SK-N-SH (cell line): ENCODE results near the gene SV2B. TPM values are rescaled to one million over a fixed set of nuclear protein-coding genes. Genes with fewer than 3 reads are reported as not detected.
A peak's percentile ranks its signal among the peaks of the same experiment; 100 is the strongest.

Source experiments
- CTCF ChIA-PET: fragments of 300-600, 350-600 bp; formaldehyde crosslinking; extraction: SDS; loops from one replicate; lab custom pipeline; 2021; lab: Yijun Ruan, JAX
- POLR2A ChIA-PET: fragments of 350-600 bp; sonication (Branson Sonifier 250); formaldehyde crosslinking; extraction: SDS; loops from one replicate; lab custom pipeline; 2020; ENCODE audit warnings: antibody characterized with exemption, inconsistent platforms; lab: Yijun Ruan, JAX
- DNase-seq: peaks from one replicate; pipeline ENCODE4 v3.0.0; 2012
- H2AFZ ChIP-seq: fragments of 200-600 bp; sonication (generic); 2 replicates; pipeline ENCODE4 v1.8.1; 2016; ENCODE audit warnings: antibody characterized with exemption, mild to moderate bottlenecking, low read depth
- H3F3A ChIP-seq: fragments of 200-600 bp; sonication (generic); replicated peaks from 2 replicates; pipeline ENCODE3; 2016; ENCODE audit warnings: antibody characterized with exemption, mild to moderate bottlenecking; ENCODE audit not compliant: insufficient read depth
- H3K27ac ChIP-seq, 2 experiments: fragments of 200-500 bp in 1 of 2; fragments of 200-600 bp in 1 of 2; sonication (Bioruptor generic) in 1 of 2; sonication (generic), shearing (Covaris generic) in 1 of 2; 2 replicates each; pipeline versions ENCODE4 v1.5.1 to v1.6.1; 2014 to 2016; ENCODE audit warnings: low read depth in 2 of 2, inconsistent platforms in 1 of 2, low read length in 1 of 2, mild to moderate bottlenecking in 1 of 2, mixed read lengths in 1 of 2
- H3K27me3 ChIP-seq: fragments of 200-600 bp; sonication (generic), shearing (Covaris generic); 2 replicates; pipeline ENCODE4 v1.6.1; 2016; ENCODE audit warnings: mixed run types; ENCODE audit not compliant: insufficient read depth
- H3K36me3 ChIP-seq, 2 experiments: fragments of 200-500 bp in 1 of 2; fragments of 200-600 bp in 1 of 2; sonication (Bioruptor generic) in 1 of 2; sonication (generic) in 1 of 2; replicated peaks in 1 of 2; 2 replicates each; pipeline versions ENCODE3 to v1.5.1; 2014 to 2016; ENCODE audit warnings: low read length in 1 of 2, mild to moderate bottlenecking in 1 of 2; ENCODE audit not compliant: insufficient read depth in 2 of 2, control insufficient read depth in 1 of 2
- H3K4me1 ChIP-seq, 2 experiments: fragments of 200-500 bp in 1 of 2; fragments of 200-600 bp in 1 of 2; sonication (Bioruptor generic) in 1 of 2; sonication (generic), shearing (Covaris generic) in 1 of 2; 2 replicates each; pipeline versions ENCODE4 v1.5.1 to v1.6.1; 2014 to 2016; ENCODE audit warnings: low read depth in 1 of 2, low read length in 1 of 2, mixed run types in 1 of 2; ENCODE audit not compliant: insufficient read depth in 2 of 2, control insufficient read depth in 1 of 2
- H3K4me2 ChIP-seq: fragments of 200-600 bp; sonication (generic), shearing (Covaris generic); 2 replicates; pipeline ENCODE4 v1.6.1; 2017; ENCODE audit warnings: mixed run types
- H3K4me3 ChIP-seq, 2 experiments: fragments of 200-500 bp in 1 of 2; fragments of 200-600 bp in 1 of 2; sonication (Bioruptor generic) in 1 of 2; sonication (generic), shearing (Covaris generic) in 1 of 2; 2 replicates each; pipeline versions ENCODE4 v1.5.1 to v1.8.1; 2014 to 2016; ENCODE audit warnings: low read depth in 2 of 2, inconsistent platforms in 1 of 2, low read length in 1 of 2, mild to moderate bottlenecking in 1 of 2, mixed read lengths in 1 of 2, moderate library complexity in 1 of 2
- H3K79me2 ChIP-seq: fragments of 200-600 bp; sonication (generic); 2 replicates; pipeline ENCODE4 v1.8.1; 2017; ENCODE audit warnings: mild to moderate bottlenecking; ENCODE audit not compliant: insufficient read depth
- H3K9ac ChIP-seq: fragments of 200-600 bp; sonication (generic); 2 replicates; pipeline ENCODE4 v1.6.1; 2017; ENCODE audit warnings: mixed run types
- H3K9me2 ChIP-seq: fragments of 200-600 bp; sonication (generic); 2 replicates; pipeline ENCODE4 v1.6.1; 2017; ENCODE audit warnings: mixed run types
- H3K9me3 ChIP-seq: fragments of 200-600 bp; sonication (generic); 2 replicates; pipeline ENCODE4 v1.6.1; 2017; ENCODE audit warnings: mixed run types, mild to moderate bottlenecking, moderate library complexity
- H4K20me1 ChIP-seq: fragments of 200-600 bp; sonication (generic); 2 replicates; pipeline ENCODE4 v1.6.1; 2017; ENCODE audit warnings: mild to moderate bottlenecking, mixed run types; ENCODE audit not compliant: insufficient read depth
- CHD2 ChIP-seq: fragments of 150-350 bp; IDR thresholded peaks from 2 replicates; pipeline ENCODE4 v1.6.1; 2018; ENCODE audit warnings: low read length; ENCODE audit not compliant: partially characterized antibody
- ELF1 ChIP-seq: IDR thresholded peaks from 2 replicates; pipeline ENCODE4 v1.4.0; 2012
- EP300 ChIP-seq, 2 experiments: IDR thresholded peaks; 2 replicates each; pipeline versions ENCODE4 v1.4.0 to v1.6.1; 2012; ENCODE audit warnings: borderline replicate concordance in 1 of 2, low read depth in 1 of 2, low read length in 1 of 2
- FOXJ3 ChIP-seq: sonication (generic); formaldehyde crosslinking; IDR thresholded peaks from 2 replicates; pipeline ENCODE4 v1.5.1; 2020; ENCODE audit warnings: mild to moderate bottlenecking, missing genetic modification reagents
- GATA2 ChIP-seq: sonication (generic); formaldehyde crosslinking; IDR thresholded peaks from 2 replicates; pipeline ENCODE4 v1.5.0; 2020; ENCODE audit warnings: mild to moderate bottlenecking, missing genetic modification reagents
- MXI1 ChIP-seq: IDR thresholded peaks from 2 replicates; pipeline ENCODE4 v1.6.1; 2012; ENCODE audit warnings: mild to moderate bottlenecking, low read depth, low read length, improper control_type of control experiment
- RAD21 ChIP-seq: IDR thresholded peaks from 2 replicates; pipeline ENCODE4 v1.6.1; 2012; ENCODE audit warnings: mild to moderate bottlenecking, low read length
- RCOR1 ChIP-seq: fragments of 150-350 bp; IDR thresholded peaks from 2 replicates; pipeline ENCODE4 v1.6.1; 2017; ENCODE audit warnings: antibody characterized with exemption, low read length
- REST ChIP-seq: IDR thresholded peaks from 2 replicates; pipeline ENCODE4 v1.6.1; 2012; ENCODE audit warnings: mild to moderate bottlenecking, low read depth, low read length, moderate library complexity
- USF2 ChIP-seq: fragments of 150-350 bp; IDR thresholded peaks from 2 replicates; pipeline ENCODE4 v1.6.1; 2017; ENCODE audit warnings: antibody characterized with exemption, low read length, low read depth, borderline replicate concordance
- ZBTB33 ChIP-seq: IDR thresholded peaks from 2 replicates; pipeline ENCODE4 v1.4.0; 2012; ENCODE audit warnings: low read depth, borderline replicate concordance
- WGBS: methylation state at CpG from one replicate; pipeline ENCODE4 v1.1.6; 2017; ENCODE audit warnings: low lambda C conversion rate; 5-methylcytosine and 5-hydroxymethylcytosine counted together
- polyA plus RNA-seq, 3 experiments: library from polyadenylated mRNA; depleted of rRNA; stranded (reverse); fragments of >200 nt; gene quantifications; 2 replicates each; pipeline ENCODE4 v1.2.3, GENCODE V29; 2012

Gene SV2B
- polyA plus RNA-seq, 1 of the 3 experiments (the other 2 are of a cell fraction): not detected

- no peaks in the 10 kb centered on the region for H3K36me3 ChIP-seq
- H3K27me3 ChIP-seq: no peaks in the 10 kb centered on the region
- peak; percentile 29 for DNase-seq
- H3K9me3 ChIP-seq: no peaks in the 10 kb centered on the region
- TF ChIP-seq FOXJ3 (CRISPR knock-in tag): peak; percentile 62; the same call in 1 of the 2 replicates
- TF ChIP-seq MXI1: peak; percentile 66; the same call in 1 of the 2 replicates
- TF ChIP-seq ELF1: no peak
- peak; percentile 83 for TF ChIP-seq GATA2
- TF ChIP-seq USF2: no peak
- peak; percentile 9; the same call in 1 of the 2 replicates for TF ChIP-seq RAD21
- TF ChIP-seq RCOR1: peak; percentile 92
- peak in 1 of 2 experiments; percentile 93; a peak in 1 of 4 replicates for TF ChIP-seq EP300 (IDR thresholded peaks at IDR 0.05; ENCODE audit: borderline replicate concordance in 1 of 2, low read depth in 1 of 2, low read length in 1 of 2)
- WGBS: 6% methylated on average over 3 of the region's 3 CpGs
- no peak overlapping the region for H3K9ac ChIP-seq
- POLR2A ChIA-PET: no interaction called here
- no peak overlapping the region for H2AFZ ChIP-seq
- no peak overlapping the region for H3K4me2 ChIP-seq
- peak overlapping the region in 1 of 2 experiments; percentile 22; a peak in 1 of 4 replicates for H3K27ac ChIP-seq
- CTCF ChIA-PET: interaction anchor here (0.6 to 1.9 kb wide), 5 partner anchors 14 to 519 kb away, joined by 3 to 7 read pairs (median 4); no protein-coding TSS in a partner anchor
- H3F3A ChIP-seq: no peaks in the 10 kb centered on the region
- H3K79me2 ChIP-seq: no peaks in the 10 kb centered on the region
- no peaks in the 10 kb centered on the region for H3K9me2 ChIP-seq
- H3K4me3 ChIP-seq: no peak overlapping the region
- peaks cover 0 to 12% of the 10 kb centered on the region in 2 experiments; a peak in 2 of 4 replicates for H3K4me1 ChIP-seq
- H4K20me1 ChIP-seq: no peaks in the 10 kb centered on the region
Observed at GRCh38 chr15:91335702-91336101, 235.6 kb downstream of the SV2B start.

GRCh38 chr15:91336687-91337086 lies 236.6 kb downstream of the SV2B start:
- no peak overlapping the region for H3K27ac ChIP-seq
- H3K27me3 ChIP-seq: no peaks in the 10 kb centered on the region
- no peak overlapping the region for H3K4me2 ChIP-seq
- H3K4me1 ChIP-seq: peaks cover 0 to 10% of the 10 kb centered on the region in 2 experiments; a peak in 2 of 4 replicates
- no peak for TF ChIP-seq CHD2
- no peaks in the 10 kb centered on the region for H3K9me2 ChIP-seq
- H3K4me3 ChIP-seq: no peak overlapping the region
- H3K9me3 ChIP-seq: no peaks in the 10 kb centered on the region
- WGBS: 36% methylated on average over 3 of the region's 3 CpGs
- H3F3A ChIP-seq: no peaks in the 10 kb centered on the region
- DNase-seq: no peak
- no peaks in the 10 kb centered on the region for H3K79me2 ChIP-seq
- H4K20me1 ChIP-seq: no peaks in the 10 kb centered on the region
- H3K9ac ChIP-seq: no peak overlapping the region
- H3K36me3 ChIP-seq: no peaks in the 10 kb centered on the region
- POLR2A ChIA-PET: no interaction called here
- no peak overlapping the region for H2AFZ ChIP-seq
- CTCF ChIA-PET: interaction anchor here (1.9 kb wide), 1 partner anchor 34 kb away, joined by 7 read pairs; no protein-coding TSS in a partner anchor

- 37% methylated on average over 3 of the region's 3 CpGs for WGBS
- H3K4me3 ChIP-seq: no peak overlapping the region
- no peaks in the 10 kb centered on the region for H3F3A ChIP-seq
- no peaks in the 10 kb centered on the region for H3K9me3 ChIP-seq
- H3K4me1 ChIP-seq: peaks cover 0 to 8% of the 10 kb centered on the region in 2 experiments; a peak in 2 of 4 replicates
- no peaks in the 10 kb centered on the region for H3K27me3 ChIP-seq
- no peak overlapping the region for H2AFZ ChIP-seq
- ChIA-PET POLR2A (no interaction called here), CTCF (interaction anchor here (1.3 to 1.5 kb wide), 2 partner anchors 9 to 10 kb away, joined by 3 to 4 read pairs; no protein-coding TSS in a partner anchor)
- H3K79me2 ChIP-seq: no peaks in the 10 kb centered on the region
- peak; percentile 95 for TF ChIP-seq REST
- TF ChIP-seq ZBTB33: no peak
- H3K27ac ChIP-seq: no peak overlapping the region
- H3K4me2 ChIP-seq: no peak overlapping the region
- H3K9me2 ChIP-seq: no peaks in the 10 kb centered on the region
- H3K9ac ChIP-seq: no peak overlapping the region
- no peaks in the 10 kb centered on the region for H3K36me3 ChIP-seq
- DNase-seq: no peak
- no peaks in the 10 kb centered on the region for H4K20me1 ChIP-seq
Observed at GRCh38 chr15:91338766-91339165, 238.7 kb downstream of the SV2B start.
